ENCODE measurements around the gene KCNH8.

DNA sequence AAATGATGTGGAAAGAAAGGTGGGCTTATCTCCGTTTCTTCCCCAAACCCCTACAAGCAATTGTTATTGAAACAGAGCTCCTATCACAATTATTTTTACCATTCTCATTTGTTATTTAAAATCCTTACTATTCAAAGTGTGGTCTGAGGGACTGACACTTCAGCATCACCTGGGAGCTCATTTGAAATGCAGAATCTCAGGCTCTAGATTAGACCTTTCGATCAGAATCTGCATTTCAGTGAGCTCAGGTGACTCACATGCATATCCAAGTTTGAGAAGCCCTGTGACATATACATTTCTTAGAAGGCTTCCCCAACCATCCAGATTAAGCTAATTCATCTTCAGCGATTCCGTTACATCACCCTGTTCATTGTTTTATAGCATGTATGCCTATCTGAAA, 145.0 kb downstream of the KCNH8 start:
- TF ChIP-seq POLR2A (IDR thresholded peaks at IDR 0.05), result no peak
- no peak for TF ChIP-seq POLR2AphosphoS5 (IDR thresholded peaks at IDR 0.05)
